ENCODE measurements around the gene CDH12. TPM values are rescaled to one million over a fixed set of nuclear protein-coding genes. Genes with fewer than 3 reads are reported as not detected.
"Not testable (repeated sequence)": the region's sequence is repeated elsewhere in the genome, so short reads cannot be mapped to it uniquely, and the experiment has no call there.

CDH12 gene
- total RNA-seq, 1 donor from 2014 or later: not detected

- intact Hi-C loops (cut with DNase I): no loop called here
- no peak for ATAC-seq
- no peak for DNase-seq (ENCODE audit: low spot score)
These were observed 180.0 kb downstream of the CDH12 start for GRCh38 chr5:22673131-22673530.

GRCh38 chr5:22669345-22669744 lies 183.8 kb downstream of the CDH12 start:
- DNase-seq (ENCODE audit: low spot score) (no peak), ATAC-seq (no peak)
- intact Hi-C loops (cut with DNase I): no loop called here

- DNase-seq (ENCODE audit: low spot score) (no peak), ATAC-seq (no peak)
- intact Hi-C loops (cut with DNase I): no loop called here
These were observed 187.3 kb downstream of the CDH12 start for GRCh38 chr5:22665801-22666200.

GRCh38 chr5:22663134-22663533 lies 190.0 kb downstream of the CDH12 start:
- intact Hi-C loops (cut with DNase I): no loop called here
- ATAC-seq (no peak), DNase-seq (ENCODE audit: low spot score) (no peak)

GRCh38 chr5:22662391-22662790 lies 190.8 kb downstream of the CDH12 start:
- no peak for DNase-seq (ENCODE audit: low spot score)
- no peak for ATAC-seq
- intact Hi-C loops (cut with DNase I): no loop called here

GRCh38 chr5:22651355-22651754 lies 201.8 kb downstream of the CDH12 start:
- intact Hi-C loops (cut with DNase I): no loop called here
- DNase-seq (ENCODE audit: low spot score): no peak
- ATAC-seq: no peak

- no peak for ATAC-seq
- intact Hi-C loops (cut with DNase I): no loop called here
- DNase-seq (ENCODE audit: low spot score): no peak
These were observed 202.6 kb downstream of the CDH12 start for GRCh38 chr5:22650511-22650910.

- intact Hi-C loops (cut with DNase I): no loop called here
- DNase-seq (ENCODE audit: low spot score) (no peak), ATAC-seq (no peak)
These were observed 204.1 kb downstream of the CDH12 start for GRCh38 chr5:22649074-22649473.

GRCh38 chr5:22644859-22645258 lies 208.3 kb downstream of the CDH12 start:
- no peak for ATAC-seq
- intact Hi-C loops (cut with DNase I): no loop called here
- no peak for DNase-seq (ENCODE audit: low spot score)

GRCh38 chr5:22643356-22643755 lies 209.8 kb downstream of the CDH12 start:
- DNase-seq (ENCODE audit: low spot score): no peak
- no peak for ATAC-seq
- intact Hi-C loops (cut with DNase I): no loop called here

- ATAC-seq: no peak
- intact Hi-C loops (cut with DNase I): no loop called here
- no peak for DNase-seq (ENCODE audit: low spot score)
These were observed 221.5 kb downstream of the CDH12 start for GRCh38 chr5:22631683-22632082.

- DNase-seq (ENCODE audit: low spot score): no peak
- no peak for ATAC-seq
- intact Hi-C loops (cut with DNase I): no loop called here
These were observed 226.1 kb downstream of the CDH12 start for GRCh38 chr5:22627029-22627428.

GRCh38 chr5:22625451-22625850 lies 227.7 kb downstream of the CDH12 start:
- no peak for ATAC-seq
- DNase-seq (ENCODE audit: low spot score): no peak
- intact Hi-C loops (cut with DNase I): no loop called here

GRCh38 chr5:22621084-22621483 lies 232.1 kb downstream of the CDH12 start:
- DNase-seq (ENCODE audit: low spot score): no peak
- no peak for ATAC-seq
- intact Hi-C loops (cut with DNase I): no loop called here

GRCh38 chr5:22615964-22616363 lies 237.2 kb downstream of the CDH12 start:
- intact Hi-C loops (cut with DNase I): no loop called here
- DNase-seq (ENCODE audit: low spot score) (no peak), ATAC-seq (no peak)

GRCh38 chr5:22614486-22615094 lies 238.6 kb downstream of the CDH12 start:
- ATAC-seq (no peak), DNase-seq (ENCODE audit: low spot score) (no peak)
- intact Hi-C loops (cut with DNase I): no loop called here

- DNase-seq (ENCODE audit: low spot score) (no peak), ATAC-seq (no peak)
- intact Hi-C loops (cut with DNase I): no loop called here
These were observed 240.2 kb downstream of the CDH12 start for GRCh38 chr5:22612928-22613327.

- intact Hi-C loops (cut with DNase I): no loop called here
- ATAC-seq (no peak), DNase-seq (ENCODE audit: low spot score) (no peak)
These were observed 241.8 kb downstream of the CDH12 start for GRCh38 chr5:22611327-22611726.

- DNase-seq (ENCODE audit: low spot score); ATAC-seq; intact Hi-C loops (cut with DNase I): not testable (repeated sequence)
These were observed 245.6 kb downstream of the CDH12 start for GRCh38 chr5:22607498-22607897.

GRCh38 chr5:22605473-22605872 lies 247.7 kb downstream of the CDH12 start:
- intact Hi-C loops (cut with DNase I): no loop called here

GRCh38 chr5:22604711-22605110 lies 248.4 kb downstream of the CDH12 start:
- ATAC-seq (no peak), DNase-seq (ENCODE audit: low spot score) (no peak)
- intact Hi-C loops (cut with DNase I): no loop called here

More at GRCh38 chr5:22605473-22605872, 247.7 kb downstream of the CDH12 start:
- DNase-seq (ENCODE audit: low spot score) (no peak), ATAC-seq (peak; percentile 20)
